Body of pancreas (tissue), 4 donors: ENCODE measurements around the gene TCTN2. TPM values are rescaled to one million over a fixed set of nuclear protein-coding genes. Genes with fewer than 3 reads are reported as not detected.

Experiments used
- ATAC-seq: fragments of 150-250 bp; one replicate; pipeline ENCODE4 v1.9.1; 2016
- DNase-seq, 4 donors: peaks; one replicate each; pipeline ENCODE4 v3.0.0-alpha.2; 2019
- H3K27ac ChIP-seq, 4 donors: fragments of 200-600 bp; sonication (generic); 1 replicate in 3 of 4; 2 replicates in 1 of 4; pipeline versions ENCODE4 v1.5.1 to v1.6.1; 2016 to 2019; ENCODE audit warnings: mild to moderate bottlenecking in 1 of 4, mixed read lengths in 1 of 4, moderate library complexity in 1 of 4
- H3K27me3 ChIP-seq, 2 donors: fragments of 200-600 bp; sonication (generic); one replicate each; pipeline ENCODE4 v1.6.0; 2016; ENCODE audit warnings: mild to moderate bottlenecking in 1 of 2
- H3K36me3 ChIP-seq, 2 donors: fragments of 200-600 bp; sonication (generic); replicated peaks in 1 of 2; 2 replicates each; pipeline ENCODE4 v1.5.1; 2016; ENCODE audit warnings: low read depth in 2 of 2; ENCODE audit not compliant: insufficient read depth in 1 of 2
- H3K4me1 ChIP-seq: fragments of 200-600 bp; sonication (generic); one replicate; pipeline ENCODE4 v1.6.0; 2016
- H3K4me3 ChIP-seq, 2 donors: fragments of 200-600 bp; sonication (generic); 1 replicate in 1 of 2; 2 replicates in 1 of 2; pipeline ENCODE4 v1.5.1; 2016 to 2019
- H3K9me3 ChIP-seq, 3 donors: fragments of 200-600 bp; sonication (generic); 1 replicate in 2 of 3; 2 replicates in 1 of 3; pipeline ENCODE4 v1.5.1; 2016
- CTCF ChIP-seq, 7 experiments: fragments of 450-650 bp in 4 of 7; fragments of 200-600 bp in 3 of 7; sonication (generic) in 3 of 7; IDR thresholded peaks; one replicate each; pipeline ENCODE4 v1.5.1; 2016 to 2019; ENCODE audit warnings: antibody characterized with exemption in 7 of 7
- POLR2A ChIP-seq, 3 donors: fragments of 450-650 bp; IDR thresholded peaks; one replicate each; pipeline ENCODE4 v1.6.1; 2016; ENCODE audit warnings: antibody characterized with exemption in 3 of 3, mild to moderate bottlenecking in 2 of 3
- WGBS, 2 donors: methylation state at CpG; one replicate each; pipeline ENCODE4 v1.1.5; 2017; 5-methylcytosine and 5-hydroxymethylcytosine counted together
- intact Hi-C: fragments of 100-400 bp; cut with DNase I; formaldehyde crosslinking; loops from one replicate; pipeline ENCODE4 v1.15.1; 2023
- total RNA-seq, 2 donors: library from RNA; depleted of rRNA; stranded (reverse); fragments of >200 nt; gene quantifications; one replicate each; pipeline ENCODE4 v1.1.0, GENCODE V29; 2016

Gene TCTN2
- total RNA-seq, 2 donors from 2014 or later, result 5.3 to 9.9 TPM

DNA sequence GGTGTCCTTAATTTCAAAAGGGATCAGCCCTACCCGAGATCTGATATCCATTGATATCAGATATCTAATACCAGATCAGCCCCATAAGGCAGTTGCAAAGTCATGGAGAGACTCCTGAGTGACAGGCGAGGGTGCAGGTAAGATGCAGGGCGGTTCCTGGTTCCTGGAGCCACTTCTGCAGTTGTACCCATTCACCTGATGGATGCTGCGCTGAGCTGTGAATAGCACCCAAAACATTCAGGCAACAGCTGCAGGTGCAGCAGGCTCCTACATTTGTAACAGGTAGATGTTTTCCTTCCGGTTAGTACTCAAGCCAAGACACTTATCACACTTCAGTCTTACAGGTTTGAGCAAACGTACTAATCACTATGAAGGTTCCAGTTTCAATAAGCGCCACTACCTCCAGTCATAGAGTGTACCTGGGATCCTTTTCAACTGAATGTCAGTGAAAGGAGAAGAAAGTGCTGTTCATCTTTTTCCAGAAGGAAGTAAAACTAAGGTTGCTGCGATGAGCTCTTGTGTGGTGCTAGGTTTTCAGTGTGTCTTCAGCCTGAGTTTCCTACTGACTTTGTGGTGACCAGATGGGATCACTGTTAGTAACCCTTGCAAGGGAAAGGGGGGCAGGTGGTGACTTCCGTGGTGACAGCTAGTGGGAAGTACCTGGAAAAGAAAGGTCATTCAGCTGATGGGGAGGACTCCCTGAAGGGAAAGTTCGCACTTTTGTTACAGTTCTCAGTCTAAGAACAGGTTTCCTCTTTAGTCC lies 43.1 kb downstream of the TCTN2 start:
- H3K9me3 ChIP-seq, result no peaks in the 10 kb centered on the region
- DNase-seq, result peak; percentile 19 to 49 (median 29)
- ATAC-seq, result no peak
- no peaks in the 10 kb centered on the region for H3K27me3 ChIP-seq
- no peaks in the 10 kb centered on the region for H3K36me3 ChIP-seq
- peak overlapping the region in 3 of 4 donors; percentile 32 to 50 (median 45) for H3K27ac ChIP-seq
- TF ChIP-seq POLR2A (IDR thresholded peaks at IDR 0.05) (no peak), CTCF (IDR thresholded peaks at IDR 0.05) (no peak)
- peaks cover 24% of the 10 kb centered on the region for H3K4me1 ChIP-seq
- intact Hi-C loops, result no loop called here
- H3K4me3 ChIP-seq, result no peak overlapping the region
- 25 to 47% methylated on average over 10 of the region's 10 CpGs for WGBS, 2 donors

- H3K4me3 ChIP-seq, result no peak overlapping the region
- TF ChIP-seq POLR2A (IDR thresholded peaks at IDR 0.05), result no peak
- ATAC-seq (no peak), DNase-seq (no peak)
- no peaks in the 10 kb centered on the region for H3K36me3 ChIP-seq
- no peaks in the 10 kb centered on the region for H3K9me3 ChIP-seq
- intact Hi-C loops, result no loop called here
- 48 to 51% methylated on average over 2 of the region's 2 CpGs for WGBS, 2 donors
- no peaks in the 10 kb centered on the region for H3K27me3 ChIP-seq
- H3K4me1 ChIP-seq, result peaks cover 24% of the 10 kb centered on the region
- H3K27ac ChIP-seq, result no peak overlapping the region
Measured at GRCh38 chr12:123715195-123715594, 44.3 kb downstream of the TCTN2 start.

GRCh38 chr12:123717350-123717749 lies 46.4 kb downstream of the TCTN2 start:
- TF ChIP-seq CTCF (IDR thresholded peaks at IDR 0.05) (no peak), POLR2A (IDR thresholded peaks at IDR 0.05) (no peak)
- no peak for DNase-seq
- H3K4me3 ChIP-seq, result no peak overlapping the region
- H3K27me3 ChIP-seq, result no peaks in the 10 kb centered on the region
- intact Hi-C loops, result no loop called here
- H3K4me1 ChIP-seq, result peaks cover 19% of the 10 kb centered on the region
- WGBS, 2 donors, result 94% methylated on average over 3 of the region's 3 CpGs
- no peak for ATAC-seq
- H3K36me3 ChIP-seq, result no peaks in the 10 kb centered on the region
- H3K9me3 ChIP-seq, result no peaks in the 10 kb centered on the region
- no peak overlapping the region for H3K27ac ChIP-seq

DNA sequence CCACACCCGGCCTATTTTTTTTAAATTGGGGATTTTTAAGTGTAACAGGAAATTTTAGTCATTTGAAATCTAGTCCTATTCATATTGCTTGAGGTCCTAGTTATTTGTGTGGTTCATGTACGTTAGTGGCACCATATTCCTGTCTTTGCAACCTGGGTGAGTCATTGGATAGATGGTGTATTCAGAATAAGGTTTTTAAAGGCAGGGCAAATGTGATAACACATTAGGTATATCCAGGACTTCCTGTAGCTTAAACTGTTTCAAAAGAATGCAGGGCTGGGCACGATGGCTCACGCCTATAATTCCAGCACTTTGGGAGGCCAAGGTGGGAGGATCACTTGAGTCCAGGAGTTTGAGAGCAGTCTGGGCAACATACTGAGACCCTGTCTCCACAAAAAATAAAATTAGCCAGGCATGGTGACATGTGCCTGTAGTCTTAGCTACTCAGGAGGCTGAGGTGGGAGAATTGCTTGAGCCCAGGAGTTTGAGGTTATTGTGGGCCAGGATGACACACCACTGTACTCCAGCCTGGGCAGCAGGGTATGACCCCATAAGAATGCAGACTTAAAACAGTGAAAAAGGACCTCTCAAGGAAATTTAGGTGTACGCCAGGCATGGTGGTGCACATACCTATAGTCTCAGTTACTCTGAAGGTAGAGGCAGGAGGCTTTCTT lies 49.4 kb downstream of the TCTN2 start:
- TF ChIP-seq CTCF (IDR thresholded peaks at IDR 0.05), result no peak
- no peak for TF ChIP-seq POLR2A (IDR thresholded peaks at IDR 0.05)
- Histone ChIP-seq H3K36me3 (peaks cover 0 to under 1% of the 10 kb centered on the region in 2 donors), H3K27me3 (no peaks in the 10 kb centered on the region), H3K4me3 (no peak overlapping the region), H3K9me3 (no peaks in the 10 kb centered on the region), H3K27ac (no peak overlapping the region), H3K4me1 (no peaks in the 10 kb centered on the region)
- intact Hi-C loops, result no loop called here
- no peak for DNase-seq
- 85 to 97% methylated on average over 5 of the region's 5 CpGs for WGBS, 2 donors
- no peak for ATAC-seq

GRCh38 chr12:123721245-123721644 lies 50.3 kb downstream of the TCTN2 start:
- TF ChIP-seq POLR2A (IDR thresholded peaks at IDR 0.05) (no peak), CTCF (IDR thresholded peaks at IDR 0.05) (no peak)
- 95% methylated on average over 2 of the region's 2 CpGs; no CpG with 5 or more reads in 1 of the 2 donors for WGBS, 2 donors

More at GRCh38 chr12:123721245-123721644, 50.3 kb downstream of the TCTN2 start:
- Histone ChIP-seq H3K4me1 (no peaks in the 10 kb centered on the region), H3K27ac (no peak overlapping the region), H3K27me3 (no peaks in the 10 kb centered on the region), H3K4me3 (no peak overlapping the region), H3K9me3 (no peaks in the 10 kb centered on the region), H3K36me3 (peaks cover 0 to 5% of the 10 kb centered on the region in 2 donors)
- ATAC-seq, result no peak
- intact Hi-C loops, result no loop called here
- DNase-seq, result no peak
